ENCODE data around the gene SOX12.
"Not testable (repeated sequence)": the region's sequence is repeated elsewhere in the genome, so short reads cannot be mapped to it uniquely, and the experiment has no call there.

SOX12 gene

DNA sequence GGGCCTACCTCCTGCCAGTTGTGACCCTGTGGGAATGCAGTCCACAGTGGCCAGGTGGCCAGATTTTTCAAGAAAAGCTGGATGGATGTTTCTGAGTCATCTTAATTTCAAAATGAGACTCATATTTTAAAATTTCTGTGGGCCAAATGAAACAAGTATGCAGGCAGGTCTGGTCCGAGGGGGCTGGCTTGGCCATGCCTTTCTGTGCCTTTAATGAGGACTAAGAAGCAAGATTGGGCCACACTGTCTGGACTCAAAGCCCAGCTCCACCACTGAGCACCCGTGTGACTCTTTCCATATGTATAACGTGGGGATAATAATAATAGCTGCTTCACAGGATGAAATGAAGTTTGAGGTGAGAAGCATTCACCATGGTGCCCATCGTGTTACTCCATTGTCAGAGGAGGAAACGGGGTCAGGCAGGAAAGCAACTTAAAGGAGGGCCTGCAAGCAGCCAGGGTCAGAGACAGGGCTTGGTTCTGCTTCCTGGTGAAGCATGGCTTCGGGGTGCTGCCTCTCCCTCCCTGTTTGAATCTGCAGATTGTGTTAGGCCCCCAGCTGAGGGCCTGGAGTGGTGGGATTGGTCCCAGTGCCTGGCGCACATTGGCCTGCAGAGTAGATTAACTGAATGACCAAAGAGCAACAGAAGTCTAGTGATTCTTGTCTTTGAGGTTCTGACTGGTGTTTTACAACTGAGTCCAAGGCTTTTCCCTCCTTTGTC, 3.8 kb downstream of the SOX12 start:
- DNase-seq, result no peak

DNA sequence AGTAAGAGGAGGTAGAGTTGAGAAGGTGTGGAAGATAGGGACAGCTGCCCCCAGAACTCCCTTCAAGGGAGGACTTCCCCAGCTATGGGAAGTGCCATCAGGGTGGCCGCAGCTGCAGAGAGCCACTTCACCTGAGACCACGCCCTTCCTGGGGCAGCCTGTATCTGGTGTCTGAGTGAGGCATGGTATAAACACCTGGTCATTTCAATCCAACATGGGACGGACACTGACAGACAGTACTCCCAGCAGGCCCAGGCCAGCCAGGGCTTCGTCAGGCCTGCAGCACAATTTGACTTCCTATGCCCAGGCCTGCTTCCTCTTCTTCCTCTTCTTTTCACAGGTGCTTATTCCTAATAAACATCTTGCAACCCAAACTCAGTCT, 4.5 kb downstream of the SOX12 start:
- DNase-seq, result no peak

DNA sequence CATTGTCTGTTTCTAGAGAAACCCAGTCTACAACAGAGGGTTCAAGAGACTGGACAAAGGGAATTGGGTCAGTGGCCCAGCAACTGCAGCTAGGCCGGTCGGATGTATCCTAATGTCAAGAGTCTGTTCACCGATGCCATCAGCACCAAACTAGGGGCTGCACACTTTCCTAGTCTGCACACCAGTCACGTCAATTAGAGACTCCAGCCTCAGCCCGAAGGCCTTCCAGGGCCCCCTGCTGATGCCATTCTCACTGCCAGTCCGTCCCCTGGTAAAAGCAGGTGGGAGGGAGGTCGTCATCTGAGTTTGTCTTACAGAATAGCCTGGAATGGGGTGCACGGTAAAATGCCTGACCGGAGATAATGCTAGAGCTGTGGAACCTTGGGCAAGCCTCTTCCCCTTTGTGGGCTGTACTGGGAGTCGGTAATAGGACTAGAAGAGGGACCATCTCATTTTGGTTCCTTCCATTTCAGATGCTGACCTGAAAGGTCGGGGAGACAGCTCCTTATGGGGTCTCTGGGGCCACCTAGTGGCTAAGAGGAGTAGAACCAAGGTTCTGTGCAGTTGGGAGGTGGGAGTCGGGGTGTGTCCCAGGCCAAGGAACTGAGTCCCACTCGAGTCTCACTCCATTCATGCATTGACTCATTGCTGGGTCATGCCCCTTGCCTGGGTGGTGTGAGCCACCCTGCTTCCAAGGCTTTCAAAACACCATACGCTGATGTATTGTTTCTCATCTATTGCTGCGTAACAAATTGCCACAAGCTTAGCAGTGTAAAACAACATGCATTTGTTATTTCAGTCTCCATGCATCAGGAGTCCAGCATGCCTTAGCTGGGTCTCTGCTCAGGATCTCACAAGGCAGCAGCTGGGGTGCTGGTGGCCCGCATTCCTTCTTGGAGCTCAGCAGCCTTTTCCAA, 5.1 kb downstream of the SOX12 start:
- peak; percentile 61 for DNase-seq

DNA sequence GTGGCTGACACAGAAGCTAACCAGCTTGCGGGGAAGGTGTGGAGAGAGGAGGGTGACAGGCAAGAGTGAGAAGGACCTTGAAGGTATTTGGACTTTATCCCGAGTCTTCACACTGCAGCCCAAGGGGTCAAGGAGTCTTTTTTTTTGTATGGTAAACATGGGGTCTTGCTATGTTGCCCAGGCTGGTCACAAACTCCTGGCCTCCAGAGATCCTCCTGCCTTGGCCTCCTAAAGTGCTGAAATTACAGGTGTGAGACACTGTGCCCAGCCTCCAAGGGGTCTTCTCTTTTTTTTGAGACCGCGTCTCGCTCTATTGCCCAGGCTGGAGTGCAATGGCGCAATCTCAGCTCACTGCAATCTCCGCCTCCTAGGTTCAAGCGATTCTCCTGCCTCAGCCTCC, 9.2 kb downstream of the SOX12 start:
- no peak for DNase-seq

DNA sequence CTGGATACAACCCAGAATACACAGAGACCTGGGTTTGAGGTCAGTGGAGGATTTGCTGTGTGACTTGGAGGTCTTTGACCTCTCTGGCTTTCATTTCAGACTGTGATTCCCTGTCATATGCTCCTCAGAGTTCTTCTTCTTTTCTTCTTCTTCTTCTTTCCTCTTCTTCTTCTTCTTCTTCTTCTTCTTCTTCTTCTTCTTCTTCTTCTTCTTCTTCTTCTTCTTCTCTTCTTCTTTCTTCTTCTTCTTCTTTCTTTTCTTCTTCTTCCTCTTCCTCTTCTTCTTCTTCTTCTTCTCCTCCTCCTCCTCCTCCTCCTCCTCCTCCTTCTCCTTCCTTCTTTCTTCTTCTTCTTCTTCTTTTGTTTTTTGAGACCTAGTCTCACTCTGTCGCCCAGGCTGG, 10.7 kb downstream of the SOX12 start:
- not testable (repeated sequence) for DNase-seq

DNA sequence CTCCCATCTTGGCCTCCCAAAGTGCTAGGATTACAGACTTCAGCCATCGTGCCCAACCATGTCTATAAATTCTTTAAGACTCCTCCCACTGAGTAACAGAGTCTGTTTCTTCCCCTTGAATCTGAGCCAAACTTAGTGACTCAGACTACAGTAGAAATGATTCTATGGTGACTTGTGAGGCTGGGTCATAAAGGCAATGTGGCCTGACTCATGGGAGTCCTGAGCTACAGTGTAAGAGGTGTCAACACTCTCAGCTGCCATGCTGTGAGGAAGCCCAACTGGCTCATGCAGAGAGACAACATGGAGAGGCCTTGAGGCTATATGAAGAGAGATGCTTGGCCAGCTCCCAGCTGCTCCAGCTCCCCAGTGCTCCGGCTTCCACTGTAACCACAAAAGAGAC, 16.3 kb downstream of the SOX12 start:
- no peak for DNase-seq

DNA sequence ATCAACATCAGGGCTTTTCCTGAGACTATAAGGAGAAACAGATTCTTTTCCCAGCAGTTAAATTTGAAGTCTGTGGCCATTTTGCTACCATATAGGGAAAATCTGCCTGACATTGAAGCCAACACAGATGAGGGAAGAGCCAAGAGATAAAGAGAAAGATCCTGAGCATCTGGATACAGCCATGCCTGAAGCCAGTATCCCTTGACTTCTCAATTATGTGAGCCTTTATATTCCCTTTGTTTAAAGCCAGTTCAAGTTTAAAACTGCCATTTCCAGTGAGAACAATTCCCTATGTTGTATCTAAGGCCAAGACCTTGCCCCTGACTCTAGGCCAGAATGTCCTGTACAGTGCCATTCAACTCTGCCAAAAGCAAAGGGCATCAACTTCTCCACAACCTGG, 17.8 kb downstream of the SOX12 start:
- DNase-seq, result no peak

DNA sequence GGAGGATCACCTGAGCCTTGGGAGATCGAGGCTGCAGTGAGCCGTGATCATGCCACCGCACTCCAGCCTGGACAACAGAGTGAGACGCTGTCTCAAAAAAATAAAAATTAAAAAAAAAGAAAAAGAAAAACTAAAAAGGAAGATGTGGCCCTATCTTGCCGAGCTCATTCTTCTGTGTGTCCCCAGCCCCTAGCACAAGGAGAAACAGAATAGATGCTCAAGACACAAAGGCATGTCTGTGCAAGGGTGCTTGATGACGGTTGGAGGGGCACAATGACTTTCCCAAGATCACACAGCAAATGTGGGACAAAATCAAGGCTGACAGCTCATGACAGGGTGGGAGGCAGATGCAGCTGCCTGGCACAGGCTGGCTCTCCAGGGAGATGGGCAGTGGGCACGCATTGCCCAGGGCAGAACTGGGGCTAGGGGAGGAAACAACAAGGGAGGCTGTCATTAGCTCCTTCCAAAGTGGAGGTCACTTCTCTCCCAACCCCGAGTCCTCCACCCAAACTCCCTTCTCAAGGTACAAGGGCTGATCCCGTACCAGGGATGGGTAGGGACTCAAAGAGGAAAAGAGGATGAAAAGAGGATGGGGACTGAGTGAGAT, 20.8 kb downstream of the SOX12 start:
- DNase-seq, result no peak

DNA sequence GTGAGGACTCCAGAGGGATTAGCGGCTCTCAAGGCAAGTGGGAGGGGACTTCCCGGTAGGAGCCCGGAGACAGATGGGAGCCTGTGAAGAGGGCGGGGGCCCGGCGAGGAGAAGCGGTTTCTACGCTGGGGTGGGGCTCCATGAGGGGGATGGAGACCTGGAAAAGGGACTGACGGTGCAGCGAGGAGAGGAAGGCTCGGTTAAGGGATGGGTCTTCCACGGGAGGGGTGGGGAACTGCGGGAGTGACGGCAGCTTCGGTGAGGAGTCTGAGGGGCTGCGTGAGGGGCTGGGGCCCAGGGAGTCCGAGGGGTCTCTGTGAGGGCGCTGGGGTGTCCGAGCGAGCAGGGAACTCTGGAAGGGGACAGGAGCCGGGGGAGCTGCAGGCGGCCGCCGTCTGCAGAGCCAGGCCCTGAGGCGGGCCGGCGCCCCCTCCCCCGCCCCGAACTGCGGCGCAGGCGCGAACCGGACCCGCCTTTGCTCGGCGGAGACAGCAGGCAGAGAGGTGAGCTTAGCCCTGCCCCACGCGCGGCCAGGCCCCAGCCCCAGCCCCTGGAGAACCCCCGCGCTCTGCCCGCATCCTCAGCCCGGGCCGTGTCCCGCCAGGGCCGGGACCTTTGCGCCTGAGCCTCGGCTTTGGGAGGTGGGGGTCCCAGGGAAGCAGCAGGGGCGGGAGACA, 21.4 kb downstream of the SOX12 start, which contains the start of gene NRSN2:
Gene NRSN2, plus strand, starts transcription at position 472 of the 677 bp plus-strand sequence. CDS start 2,533 bp downstream, outside the sequence.
- peak; percentile 90 for DNase-seq

DNA sequence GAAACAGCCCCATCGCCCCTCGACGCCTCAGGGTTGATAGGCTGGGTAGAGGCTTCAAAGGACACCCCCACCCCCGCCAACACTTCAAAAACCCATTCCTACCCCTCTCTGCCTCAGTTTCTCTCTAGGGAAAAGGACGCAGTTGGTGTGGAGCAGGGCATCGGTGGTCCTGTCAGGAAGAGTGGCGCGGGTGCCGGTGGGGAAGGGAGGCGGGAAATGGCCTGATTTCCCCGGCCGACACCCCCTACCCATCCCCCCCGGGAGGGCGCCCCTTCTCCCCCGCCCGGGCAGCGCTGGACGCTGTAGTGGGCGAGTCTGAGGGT, 21.9 kb downstream of the SOX12 start:
- no peak for DNase-seq

DNA sequence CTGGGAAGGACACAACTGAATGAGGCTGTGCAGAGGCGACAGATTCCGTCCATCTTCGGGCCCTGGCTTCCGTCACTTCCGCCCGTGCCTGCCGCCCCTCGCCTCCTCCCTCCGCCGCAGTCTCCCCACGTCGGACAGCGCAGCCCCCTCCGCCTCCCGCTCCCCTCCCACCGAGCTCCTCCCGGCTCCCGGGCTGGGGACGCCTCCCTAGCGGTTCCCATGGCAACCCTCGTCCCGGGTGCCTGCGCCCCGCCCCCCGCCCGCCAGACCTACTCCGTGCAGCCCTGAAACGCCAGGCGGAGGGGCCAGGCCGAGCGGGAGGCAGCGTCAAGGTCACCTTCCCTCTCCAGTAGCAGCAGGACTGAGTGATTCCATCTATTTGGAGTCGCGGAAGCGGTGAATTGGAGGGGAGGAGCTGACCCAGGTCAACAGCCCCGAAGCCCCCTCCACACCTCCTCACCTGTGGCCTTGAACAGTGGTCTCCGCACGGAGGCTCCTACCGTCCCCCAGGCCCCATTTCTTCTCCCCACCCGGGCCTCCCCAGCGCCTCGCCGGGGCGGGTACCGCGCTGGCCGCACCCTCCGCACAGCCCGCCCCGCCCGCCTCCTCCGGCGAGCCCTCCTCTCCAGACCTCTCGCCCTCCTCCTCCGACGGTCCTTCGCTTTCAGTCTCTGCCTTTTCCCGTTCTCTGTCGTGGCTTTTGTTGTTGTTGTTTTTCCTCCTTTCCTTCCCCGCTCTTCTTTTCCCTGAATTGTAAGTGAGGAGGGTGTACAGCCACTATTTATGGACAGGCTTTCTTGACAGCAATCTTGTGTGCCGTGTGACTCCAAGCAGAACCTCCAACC, 22.5 kb downstream of the SOX12 start:
- DNase-seq, result peak; percentile 99

DNA sequence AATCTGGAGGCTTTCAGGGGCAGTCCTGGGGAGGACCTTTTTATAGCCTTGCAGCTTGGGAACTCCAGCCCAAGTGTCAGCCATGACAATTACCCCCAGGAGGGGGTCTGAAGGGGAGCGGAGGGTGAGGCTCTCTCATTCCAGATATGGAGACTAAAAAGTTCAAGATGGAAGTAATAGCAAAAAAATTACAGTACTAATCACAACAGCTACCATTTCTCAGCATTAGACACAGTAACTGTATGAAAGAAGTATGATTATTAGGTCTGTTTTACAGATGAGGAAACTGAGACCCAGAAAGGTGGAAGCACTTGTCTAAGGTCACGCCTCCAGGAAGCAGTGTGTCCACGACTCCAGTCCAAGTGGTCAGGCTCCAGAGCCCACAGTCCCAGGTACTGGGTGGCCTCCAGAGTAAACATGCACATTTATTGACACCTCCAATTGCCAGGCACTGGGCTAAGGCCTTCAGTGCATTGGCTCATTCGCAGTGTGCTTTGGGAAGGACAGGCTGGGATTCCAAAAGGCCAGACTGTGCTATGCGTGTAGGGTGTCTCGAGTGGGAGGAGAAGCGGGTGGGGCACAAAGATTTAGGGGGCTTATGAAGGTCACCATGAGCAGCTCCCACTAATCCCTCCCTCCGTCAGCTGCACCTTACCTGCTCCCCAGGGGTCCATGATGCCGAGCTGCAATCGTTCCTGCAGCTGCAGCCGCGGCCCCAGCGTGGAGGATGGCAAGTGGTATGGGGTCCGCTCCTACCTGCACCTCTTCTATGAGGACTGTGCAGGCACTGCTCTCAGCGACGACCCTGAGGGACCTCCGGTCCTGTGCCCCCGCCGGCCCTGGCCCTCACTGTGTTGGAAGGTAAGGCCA, 23.9 kb downstream of the SOX12 start:
- no peak for DNase-seq

DNA sequence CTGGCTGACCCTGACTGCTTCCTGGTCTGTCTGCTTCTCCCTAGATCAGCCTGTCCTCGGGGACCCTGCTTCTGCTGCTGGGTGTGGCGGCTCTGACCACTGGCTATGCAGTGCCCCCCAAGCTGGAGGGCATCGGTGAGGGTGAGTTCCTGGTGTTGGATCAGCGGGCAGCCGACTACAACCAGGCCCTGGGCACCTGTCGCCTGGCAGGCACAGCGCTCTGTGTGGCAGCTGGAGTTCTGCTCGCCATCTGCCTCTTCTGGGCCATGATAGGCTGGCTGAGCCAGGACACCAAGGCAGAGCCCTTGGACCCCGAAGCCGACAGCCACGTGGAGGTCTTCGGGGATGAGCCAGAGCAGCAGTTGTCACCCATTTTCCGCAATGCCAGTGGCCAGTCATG, 27.8 kb downstream of the SOX12 start:
- no peak for DNase-seq

DNA sequence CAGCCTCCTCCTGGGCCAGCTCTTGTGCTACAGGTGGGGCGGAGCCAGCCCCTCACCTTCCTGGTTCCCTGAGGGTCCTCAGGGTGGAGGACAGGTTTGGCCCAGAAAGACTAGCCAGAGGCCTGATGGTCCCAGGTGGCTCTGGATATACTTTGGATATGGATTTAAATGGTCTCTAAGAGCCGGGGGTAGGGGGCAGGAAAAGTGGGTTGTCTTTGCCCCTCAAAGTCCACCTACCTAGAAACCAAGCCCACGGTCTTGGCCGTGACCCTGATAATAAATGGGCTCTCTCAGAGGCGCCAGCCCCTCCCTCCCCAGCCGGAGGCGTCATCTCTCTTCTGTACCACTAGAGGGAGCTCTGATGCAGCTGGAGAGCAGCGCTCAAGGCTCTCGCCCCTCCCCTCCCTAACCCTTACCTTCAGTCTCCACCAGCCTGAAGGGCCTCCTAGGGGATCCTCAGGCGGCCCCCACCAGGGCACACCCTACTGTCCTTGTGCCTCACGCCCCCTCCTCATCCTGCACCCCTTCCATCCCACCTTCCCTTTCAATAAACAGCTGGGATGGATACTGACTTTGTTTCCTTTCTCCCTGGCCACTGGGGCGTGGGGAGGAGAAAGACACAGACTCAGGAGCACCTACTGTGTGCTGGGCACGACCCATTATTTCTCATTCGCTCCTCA, 29.1 kb downstream of the SOX12 start:
- DNase-seq, result peak; percentile 86

DNA sequence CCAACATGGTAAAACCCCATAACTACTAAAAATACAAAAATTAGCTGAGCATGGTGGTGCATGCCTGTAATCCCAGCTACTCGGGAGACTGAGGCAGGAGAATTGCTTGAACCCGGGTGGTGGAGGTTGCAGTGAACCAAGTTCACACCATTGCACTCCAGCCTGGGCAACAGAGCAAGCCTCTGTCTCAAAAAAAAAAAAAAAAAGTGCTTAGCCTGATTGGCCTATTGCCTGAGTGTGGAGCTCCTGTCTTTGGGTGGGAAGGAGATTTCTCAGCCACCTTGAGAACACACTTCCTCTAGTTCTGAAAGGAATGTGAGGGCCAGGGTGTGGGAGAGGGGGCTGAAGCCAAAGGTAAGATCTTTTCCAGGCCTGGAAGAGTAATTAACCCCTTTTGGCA, 30.8 kb downstream of the SOX12 start:
- not testable (repeated sequence) for DNase-seq

DNA sequence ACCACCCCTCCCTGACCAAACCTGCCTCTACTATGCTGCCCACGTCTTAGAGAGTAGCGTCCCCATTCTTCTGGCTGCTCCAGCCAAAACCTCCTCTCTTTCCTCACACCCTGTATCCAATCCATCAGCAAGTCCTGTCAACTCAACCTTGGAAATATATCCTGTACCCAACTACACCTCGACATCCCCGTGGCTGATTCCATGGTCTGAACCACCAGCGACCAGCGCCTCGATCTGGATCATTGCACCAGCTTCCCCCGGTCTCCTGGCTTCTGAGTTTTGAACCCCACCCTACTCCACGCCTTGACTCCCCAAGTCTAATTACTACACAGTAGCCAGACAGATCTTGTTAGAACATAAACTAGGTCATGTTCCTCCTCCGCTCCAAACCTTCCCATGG, 31.4 kb downstream of the SOX12 start:
- DNase-seq, result no peak

DNA sequence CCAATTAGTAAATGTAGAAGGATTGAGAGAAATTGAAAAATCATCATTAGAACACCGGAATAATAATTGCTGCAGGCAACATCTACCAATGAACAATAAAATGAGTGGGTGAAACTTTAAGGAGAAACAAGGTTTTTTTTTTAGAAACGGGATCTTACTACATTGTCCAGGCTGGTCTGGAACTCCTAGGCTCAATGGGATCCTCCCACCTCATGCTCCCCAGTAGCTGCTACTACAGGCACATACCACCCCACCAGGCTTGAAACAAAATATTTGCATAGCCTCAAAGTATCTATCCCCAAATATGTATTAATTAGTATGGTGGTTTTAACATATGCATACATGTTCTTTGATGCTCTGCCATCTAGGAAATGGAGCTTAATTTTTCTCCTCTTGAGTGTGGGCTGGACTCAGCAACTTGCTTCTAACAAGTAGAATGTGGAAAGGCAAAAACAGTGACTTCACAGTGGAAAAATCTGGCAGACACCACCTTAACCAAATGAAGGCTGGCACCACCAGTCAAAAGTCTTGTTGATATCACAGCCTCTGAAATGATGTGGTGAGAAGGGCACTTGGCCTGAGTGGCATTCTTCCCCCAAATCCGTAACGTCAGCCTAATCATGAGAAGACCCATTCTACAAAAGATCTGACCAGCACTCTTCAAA, 33.7 kb downstream of the SOX12 start:
- no peak for DNase-seq

DNA sequence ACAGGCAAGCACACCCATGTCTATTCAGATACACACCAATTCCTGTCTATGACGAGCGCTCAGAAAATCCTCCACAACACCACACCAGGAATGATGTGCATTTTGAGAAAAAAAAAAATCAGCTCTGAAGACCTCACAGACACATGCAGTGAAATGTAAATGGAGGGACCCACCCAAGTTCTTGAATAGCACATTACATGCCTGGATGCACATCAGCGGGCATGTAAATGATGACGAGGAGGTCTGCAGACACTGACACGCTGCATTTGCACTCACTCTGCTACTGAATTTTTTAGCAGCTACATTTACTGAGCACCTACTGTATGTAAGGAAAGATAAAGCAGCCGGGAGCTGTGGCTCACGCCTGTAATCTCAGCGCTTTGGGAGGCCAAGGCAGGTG, 36.2 kb downstream of the SOX12 start:
- peak; percentile 79 for DNase-seq

DNA sequence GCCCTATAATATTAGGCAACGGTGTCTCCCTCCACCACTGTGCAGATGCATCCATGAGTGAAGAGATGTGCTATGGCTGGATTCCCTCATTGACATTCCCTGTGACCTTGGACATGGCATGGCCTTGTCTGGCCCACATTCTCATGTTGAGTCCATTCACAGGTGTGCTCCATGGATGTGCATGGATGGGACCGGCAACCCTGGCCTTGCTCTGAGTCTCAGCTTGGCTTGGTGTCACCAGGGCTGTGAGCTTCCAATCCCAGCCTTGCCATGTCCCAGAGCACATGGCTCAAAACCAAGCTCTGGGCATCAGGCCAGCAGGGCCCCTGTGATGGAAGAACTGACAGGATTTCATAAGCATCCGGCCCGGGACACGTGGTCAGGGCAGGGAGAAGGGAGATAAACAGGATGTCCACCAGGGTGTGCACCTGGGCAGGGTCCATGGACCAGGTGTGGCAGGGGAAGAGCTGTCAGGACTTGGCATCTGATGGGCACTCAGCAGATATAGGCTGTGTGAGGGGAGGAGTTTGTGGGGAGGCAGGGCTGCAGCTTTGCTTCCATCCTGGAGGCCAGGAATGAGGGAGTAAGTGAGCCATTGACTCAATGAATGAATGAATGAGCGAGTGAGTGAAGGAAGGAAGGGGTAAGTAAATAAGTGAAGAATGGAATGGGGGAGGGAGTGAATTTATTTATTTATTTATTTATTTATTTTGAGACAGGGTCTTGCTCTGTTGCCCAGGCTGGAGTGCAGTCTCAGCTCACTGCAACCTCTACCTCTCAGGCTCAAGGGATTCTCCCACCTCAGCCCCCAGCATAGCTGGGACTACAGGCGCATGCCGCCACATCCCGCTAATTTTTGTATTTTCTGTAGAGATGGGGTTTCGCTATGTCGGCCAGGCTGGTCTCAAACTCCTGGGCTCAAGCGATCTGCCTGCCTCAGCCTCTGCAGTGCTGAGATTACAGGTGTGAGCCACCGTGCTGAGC, 37.2 kb downstream of the SOX12 start:
- DNase-seq, result peak; percentile 94

All from NCI-H2171 (cell line).